GM12892 (cell line): ENCODE results near the gene BANP.

ENCODE experiments used
- DNase-seq: peaks from one replicate; pipeline ENCODE4 v3.0.0; 2011; ENCODE audit not compliant: insufficient read length
- FAIRE-seq: peaks from 2 replicates; lab custom pipeline; 2011; peaks lifted over from hg19 to GRCh38; lab: Jason Lieb, UNC
- POLR2A ChIP-seq: IDR thresholded peaks from 2 replicates; pipeline ENCODE4 v1.6.1; 2011; ENCODE audit warnings: low read depth, low read length, control low read depth
- POLR2AphosphoS5 ChIP-seq: IDR thresholded peaks from 2 replicates; pipeline ENCODE4 v1.6.1; 2011; ENCODE audit warnings: low read depth, low read length, control low read depth
- TAF1 ChIP-seq: IDR thresholded peaks from 2 replicates; pipeline ENCODE4 v1.6.1; 2011; ENCODE audit warnings: low read depth, mild to moderate bottlenecking, control low read depth, low read length, borderline replicate concordance

Gene BANP

DNA sequence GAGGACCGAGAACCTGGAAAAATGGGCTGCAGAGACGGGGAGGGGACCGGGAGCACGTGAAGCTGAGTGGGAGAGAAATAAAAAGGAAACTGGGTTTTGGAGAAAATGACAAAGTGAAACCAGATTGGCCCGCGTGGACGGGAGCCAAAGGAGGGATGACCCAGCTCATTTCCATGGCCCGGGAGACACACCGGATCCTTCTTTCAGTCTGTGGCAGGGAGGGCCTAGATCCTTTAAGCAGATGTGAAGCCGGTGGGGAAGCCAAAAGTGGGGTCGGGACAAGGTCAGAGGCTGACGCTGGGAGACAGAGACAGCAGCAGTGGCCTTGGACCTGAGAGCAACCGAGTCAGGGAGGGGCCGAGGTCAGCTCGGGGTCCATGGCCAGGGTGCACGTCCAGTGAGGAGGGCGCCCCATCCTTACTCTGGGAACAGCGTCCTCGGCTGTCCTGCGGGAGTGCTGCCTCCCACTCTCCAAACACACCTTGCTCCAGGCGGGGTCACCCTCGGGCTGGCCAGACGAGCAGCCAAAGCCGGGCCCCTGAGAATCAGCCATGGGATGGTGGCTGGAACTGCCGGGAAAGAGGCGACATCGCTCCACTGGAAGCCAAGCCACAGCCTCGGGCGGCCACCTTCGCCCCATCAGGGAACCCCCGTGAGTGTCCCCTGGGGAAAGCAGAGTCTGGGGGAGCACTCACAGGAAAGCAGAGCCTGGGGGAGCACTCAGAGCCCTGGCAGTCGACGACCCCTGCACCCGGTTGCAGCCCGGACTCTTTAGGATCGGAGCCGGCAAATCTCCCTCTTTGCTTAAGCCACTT, 32.2 kb upstream of the BANP start:
- TF ChIP-seq POLR2A = no peak
- TF ChIP-seq POLR2AphosphoS5 = no peak
- no peak for TF ChIP-seq TAF1
- no peak for FAIRE-seq

DNA sequence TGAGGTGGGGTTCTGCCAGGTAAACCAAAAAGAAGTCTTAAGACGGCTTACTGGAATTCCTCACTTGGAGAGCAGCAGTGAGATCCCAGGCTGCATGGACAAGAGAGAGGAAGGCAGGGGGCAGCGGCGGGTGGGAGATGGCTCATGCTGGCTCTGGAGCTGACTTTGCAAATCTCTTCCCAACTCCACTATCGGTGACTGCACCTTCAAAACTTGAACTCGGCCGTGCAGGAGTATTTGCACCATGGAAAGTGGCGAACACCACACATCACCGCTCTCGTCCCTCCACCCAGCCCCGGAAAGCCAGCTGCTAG, 31.6 kb upstream of the BANP start:
- no peak for DNase-seq
- FAIRE-seq = no peak
- no peak for TF ChIP-seq POLR2A
- no peak for TF ChIP-seq TAF1
- TF ChIP-seq POLR2AphosphoS5 = no peak

More for the DNA sequence above, 32.2 kb upstream of the BANP start:
- no peak for DNase-seq

DNA sequence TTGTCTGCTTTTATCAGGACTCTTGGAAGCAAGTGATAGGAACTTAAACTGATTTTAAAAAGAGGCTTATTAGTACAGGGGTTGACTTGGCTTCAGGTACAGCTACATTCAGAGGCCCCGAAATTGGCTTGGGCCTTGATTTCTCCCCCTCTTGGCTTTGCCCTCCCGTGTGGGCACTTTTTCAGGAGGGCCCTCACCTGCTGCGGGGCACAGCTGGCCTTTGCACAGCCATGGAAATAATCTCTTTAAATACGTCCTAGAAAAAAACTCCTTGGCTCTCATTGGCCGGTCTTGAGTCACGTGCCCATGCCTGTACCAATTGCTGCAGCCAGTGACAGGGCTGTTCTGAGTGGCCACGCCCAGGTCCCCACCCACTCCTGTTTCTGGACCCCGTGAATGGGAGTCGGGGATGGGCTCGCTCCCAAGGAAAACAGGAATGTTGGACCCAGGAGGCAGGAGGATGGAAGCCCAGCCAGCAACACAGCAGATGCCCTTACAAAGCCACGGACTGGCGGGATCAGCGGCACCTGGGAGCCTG, 29.9 kb upstream of the BANP start:
- FAIRE-seq = no peak
- DNase-seq = no peak
- TF ChIP-seq POLR2AphosphoS5 (no peak), TAF1 (no peak), POLR2A (no peak)

DNA sequence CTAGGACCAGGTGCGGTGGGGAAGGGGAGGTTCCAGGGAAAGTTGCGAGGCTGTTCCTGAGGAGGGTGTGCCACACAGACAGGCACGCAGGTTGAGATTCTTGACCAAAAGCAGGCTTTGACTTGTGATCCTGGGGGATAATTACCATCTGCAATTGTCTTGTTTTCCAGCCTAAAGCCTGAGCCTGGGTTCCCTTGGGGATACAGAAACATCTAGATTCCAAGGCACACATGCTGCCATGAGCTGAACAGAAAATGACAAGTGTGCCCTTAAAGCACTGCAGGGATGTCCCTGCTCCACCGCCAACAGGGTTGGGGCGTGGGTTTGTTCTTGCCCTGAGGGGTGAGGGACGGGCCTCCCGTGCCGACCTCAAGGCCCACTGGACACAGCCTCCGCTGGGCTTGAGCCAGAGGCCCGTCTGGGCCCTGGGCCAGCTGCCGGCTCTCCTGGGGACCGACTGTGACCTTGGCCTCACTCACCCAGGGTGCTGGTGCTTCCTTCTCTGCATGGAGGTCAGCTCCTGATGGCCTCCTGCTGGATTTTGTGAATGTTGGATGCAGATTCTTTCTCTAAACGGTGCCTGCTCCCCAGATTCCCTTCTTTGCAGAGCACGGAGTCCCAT, 28.9 kb upstream of the BANP start:
- DNase-seq (no peak), FAIRE-seq (no peak)
- TF ChIP-seq TAF1 = no peak
- no peak for TF ChIP-seq POLR2A
- TF ChIP-seq POLR2AphosphoS5 = no peak

DNA sequence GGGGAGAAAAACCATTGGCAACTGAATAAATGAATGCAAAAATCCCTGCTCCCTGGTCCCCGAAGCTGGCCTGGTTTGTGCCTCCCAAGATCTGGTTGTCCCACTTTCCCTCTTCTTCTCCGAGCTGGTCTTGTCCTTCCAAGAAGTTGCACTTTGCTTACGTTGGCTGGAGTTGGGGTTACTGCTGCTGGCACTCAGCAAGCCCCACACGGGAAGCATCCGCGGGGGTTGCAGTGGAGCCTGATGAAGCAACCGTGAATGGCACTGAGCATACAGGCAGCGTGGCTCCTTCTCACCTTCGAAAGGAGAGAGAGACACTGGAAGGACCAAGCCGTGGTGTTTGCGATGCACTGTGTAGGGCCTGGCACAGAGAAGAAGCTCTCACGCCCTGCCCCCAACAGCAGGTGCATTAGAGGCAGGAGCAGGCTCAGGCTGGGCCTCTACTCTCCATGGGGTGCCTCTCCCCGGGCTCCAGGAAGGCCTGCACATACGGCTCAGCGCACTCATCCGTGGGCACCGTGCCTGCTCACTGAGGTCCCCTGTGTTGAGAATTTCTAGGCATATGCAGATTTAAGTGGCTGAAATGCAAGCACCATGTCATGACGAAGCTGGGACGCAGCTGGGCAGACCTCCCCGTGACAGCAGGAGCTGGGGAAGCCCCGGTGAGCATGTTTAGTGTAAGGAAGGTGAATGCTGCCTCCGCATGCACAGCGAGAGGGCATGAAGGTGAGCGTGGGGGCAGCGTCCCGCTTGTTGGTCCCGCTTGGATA, 27.0 kb upstream of the BANP start:
- peak; percentile 92 for FAIRE-seq
- peak; percentile 72 for DNase-seq
- no peak for TF ChIP-seq POLR2AphosphoS5
- TF ChIP-seq TAF1 = no peak
- 0 out of 2 replicates have a peak, but pooled peaks have one; percentile 20 for TF ChIP-seq POLR2A

DNA sequence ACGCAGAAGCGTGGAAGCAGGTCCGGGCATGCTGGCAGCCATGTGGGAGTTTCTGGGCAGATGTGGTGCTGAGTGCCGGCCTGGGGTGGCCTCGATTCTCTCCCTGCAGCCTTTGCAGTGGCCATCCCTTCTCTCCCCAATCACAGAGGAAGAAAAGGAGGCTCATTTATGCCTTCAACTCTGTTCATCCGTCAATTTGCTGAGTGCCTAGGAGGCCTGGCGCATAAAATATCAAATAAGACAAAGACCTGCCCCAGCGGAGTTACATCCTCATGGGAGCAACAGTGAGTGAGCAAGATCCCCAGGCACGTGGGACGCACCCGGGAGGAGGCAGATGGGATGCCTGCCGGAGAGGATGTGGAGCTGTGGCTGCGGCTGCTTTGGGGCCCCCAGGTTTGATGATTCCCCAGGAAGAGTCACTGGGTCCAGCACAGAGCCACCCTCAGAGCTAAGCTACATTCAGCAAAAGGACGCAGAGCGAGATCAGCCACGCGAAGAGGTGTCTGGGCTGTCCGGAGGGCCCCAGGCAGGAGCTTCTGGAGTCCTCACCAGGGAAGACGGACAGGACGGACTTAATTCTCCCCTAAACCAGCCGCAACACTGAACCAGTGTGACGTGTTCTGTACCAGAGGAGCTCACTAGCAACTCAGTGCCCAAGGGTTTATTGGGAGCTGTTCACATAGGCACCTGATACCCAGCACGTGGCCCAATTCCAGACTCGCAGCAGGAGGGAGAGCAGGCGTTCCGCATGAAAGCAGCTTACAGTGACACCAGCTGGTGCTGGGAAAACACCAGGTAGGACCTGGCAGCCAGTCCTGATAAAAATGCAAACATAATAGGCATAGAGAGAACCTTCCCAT, 26.2 kb upstream of the BANP start:
- no peak for TF ChIP-seq POLR2A
- no peak for TF ChIP-seq TAF1
- TF ChIP-seq POLR2AphosphoS5 = no peak
- FAIRE-seq (no peak), DNase-seq (no peak)

DNA sequence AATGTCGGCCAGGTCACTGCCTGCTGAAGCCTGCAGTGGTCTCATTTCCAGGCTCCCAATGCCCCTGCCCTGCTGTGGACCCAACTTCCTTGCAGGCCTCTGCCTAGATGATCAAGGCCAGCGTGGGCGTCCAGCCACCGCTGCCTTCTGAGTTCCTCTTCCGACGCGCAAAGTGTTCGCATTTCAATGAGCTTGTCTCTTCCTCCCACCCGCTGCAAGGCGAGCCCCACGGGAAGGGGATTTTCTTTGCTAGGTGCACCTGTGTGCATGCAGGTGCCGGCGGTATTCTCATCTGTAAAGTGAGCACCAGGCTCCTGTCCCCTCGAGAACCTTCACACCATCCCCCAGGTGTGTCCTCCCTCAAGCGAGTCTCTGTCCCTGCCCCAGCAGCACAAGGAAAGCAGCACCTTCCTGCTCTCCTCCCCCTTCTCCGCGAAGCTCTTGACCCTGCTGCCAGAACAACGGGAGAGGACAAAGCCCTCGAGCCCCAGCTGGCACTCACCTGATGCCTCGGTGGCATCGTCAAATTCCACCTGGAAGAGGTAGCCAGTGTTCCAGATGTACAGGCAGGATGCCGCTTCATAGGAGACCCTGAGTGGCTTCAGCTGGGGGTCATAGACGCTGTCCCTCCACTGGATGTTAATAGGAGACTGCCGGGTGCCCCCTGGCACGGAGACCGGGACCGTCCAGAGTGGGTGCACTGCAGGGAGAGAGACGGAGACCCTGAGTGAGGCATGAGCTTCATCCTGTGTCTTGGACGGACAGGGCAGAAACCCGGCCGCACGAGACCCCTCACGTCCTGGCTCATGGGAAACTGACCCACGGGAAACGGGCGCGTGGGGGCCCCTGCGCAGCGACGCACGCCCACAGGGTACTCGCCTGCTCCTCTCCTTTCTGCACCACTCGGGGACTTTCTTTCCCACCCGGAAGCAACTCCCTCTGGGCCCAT, 24.7 kb upstream of the BANP start:
- peak; percentile 54 for DNase-seq
- peak; percentile 66 for FAIRE-seq
- no peak for TF ChIP-seq POLR2AphosphoS5
- no peak for TF ChIP-seq TAF1
- no peak for TF ChIP-seq POLR2A

DNA sequence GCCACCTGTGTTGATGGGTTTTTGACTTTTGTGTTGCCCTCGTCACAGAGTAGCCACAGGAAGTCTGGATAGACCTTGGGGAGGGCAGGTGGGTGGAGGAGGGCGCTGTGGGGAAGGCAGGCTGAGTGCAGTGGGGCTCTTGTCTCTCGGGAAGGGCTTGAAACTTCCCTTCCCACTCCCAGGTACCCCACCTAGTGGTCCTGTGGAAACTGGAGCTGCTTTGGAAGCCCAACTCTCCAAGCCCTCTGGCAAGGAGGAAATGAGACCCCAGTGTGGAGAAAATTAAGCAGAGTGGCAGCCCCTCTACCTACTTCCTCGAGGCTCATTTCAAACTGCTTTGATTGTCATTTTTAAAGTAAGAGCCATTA, 24.1 kb upstream of the BANP start:
- FAIRE-seq (no peak), DNase-seq (no peak)
- no peak for TF ChIP-seq POLR2AphosphoS5
- no peak for TF ChIP-seq POLR2A
- TF ChIP-seq TAF1 = no peak

DNA sequence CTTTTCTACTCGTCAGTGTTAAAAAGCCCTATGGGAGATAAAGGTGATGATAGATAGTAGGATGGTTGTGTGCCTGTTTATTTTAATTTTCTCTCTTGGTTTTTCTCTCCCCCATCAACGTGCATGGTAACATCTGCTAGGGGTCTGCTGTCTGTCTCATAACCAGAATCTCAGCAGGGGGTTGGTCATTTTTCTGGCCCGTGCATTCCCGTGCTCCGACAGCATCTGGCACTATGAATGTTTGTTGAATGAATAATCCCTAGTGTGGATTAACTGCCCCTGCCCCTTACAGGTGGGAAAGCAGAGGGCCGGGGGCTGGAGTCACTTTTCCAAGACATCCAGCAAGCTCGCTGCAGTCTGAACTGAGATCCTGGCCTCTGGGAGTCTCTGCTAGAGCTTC, 21.2 kb upstream of the BANP start:
- FAIRE-seq = no peak
- TF ChIP-seq POLR2A (no peak), POLR2AphosphoS5 (no peak), TAF1 (no peak)
- DNase-seq = no peak

DNA sequence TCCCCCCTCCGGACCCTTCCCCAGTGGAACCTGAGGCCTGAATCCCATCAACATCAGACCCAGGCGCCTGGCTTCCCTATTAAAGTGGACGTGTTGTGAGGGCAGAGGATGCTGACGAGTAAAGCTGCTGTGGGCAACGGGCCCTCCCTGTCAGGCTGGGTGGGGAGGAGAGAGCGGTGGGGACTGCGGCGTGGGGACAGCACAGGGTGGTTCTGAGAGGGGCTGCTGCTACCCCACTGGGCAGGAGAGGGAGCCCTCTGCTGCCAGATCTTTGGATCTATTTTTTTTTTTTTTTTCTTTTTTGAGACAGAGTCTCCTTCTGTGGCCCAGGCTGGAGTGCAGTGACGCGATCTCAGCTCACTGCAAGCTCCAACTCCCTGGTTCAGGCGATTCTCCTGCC, 20.8 kb upstream of the BANP start:
- no peak for TF ChIP-seq POLR2A
- TF ChIP-seq POLR2AphosphoS5 = no peak
- TF ChIP-seq TAF1 = no peak
- DNase-seq (no peak), FAIRE-seq (no peak)
